ELF-1 (cell line): ENCODE data around the gene EPHA4.
A peak's percentile ranks its signal among the peaks of the same experiment; 100 is the strongest.

ENCODE experiments used
- DNase-seq: peaks from one replicate; pipeline ENCODE4 v3.0.0-alpha.2; 2016; ENCODE audit warnings: low read depth, low spot score

Gene EPHA4

DNA sequence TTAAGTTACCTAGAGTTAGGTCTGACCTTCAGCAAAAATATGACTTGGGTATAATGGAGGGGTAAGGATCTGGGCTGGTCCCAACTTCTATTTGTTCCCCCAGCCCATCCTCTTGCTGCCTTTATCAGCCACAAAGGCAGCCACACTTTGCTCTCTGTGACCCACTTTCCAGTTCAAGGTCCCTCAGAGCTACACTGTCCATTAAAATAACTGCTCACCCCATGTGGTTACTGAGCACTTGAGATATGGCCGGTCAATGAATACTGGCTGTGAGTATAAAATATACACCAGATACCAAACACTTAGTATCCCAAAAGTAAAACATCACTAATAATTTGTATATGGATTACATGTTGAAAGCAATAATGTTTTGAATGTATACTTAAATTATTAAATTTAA lies 67.2 kb downstream of the EPHA4 start:
- no peak for DNase-seq

GRCh38 chr2:221503965-221504364 lies 68.1 kb downstream of the EPHA4 start:
- no peak for DNase-seq

DNA sequence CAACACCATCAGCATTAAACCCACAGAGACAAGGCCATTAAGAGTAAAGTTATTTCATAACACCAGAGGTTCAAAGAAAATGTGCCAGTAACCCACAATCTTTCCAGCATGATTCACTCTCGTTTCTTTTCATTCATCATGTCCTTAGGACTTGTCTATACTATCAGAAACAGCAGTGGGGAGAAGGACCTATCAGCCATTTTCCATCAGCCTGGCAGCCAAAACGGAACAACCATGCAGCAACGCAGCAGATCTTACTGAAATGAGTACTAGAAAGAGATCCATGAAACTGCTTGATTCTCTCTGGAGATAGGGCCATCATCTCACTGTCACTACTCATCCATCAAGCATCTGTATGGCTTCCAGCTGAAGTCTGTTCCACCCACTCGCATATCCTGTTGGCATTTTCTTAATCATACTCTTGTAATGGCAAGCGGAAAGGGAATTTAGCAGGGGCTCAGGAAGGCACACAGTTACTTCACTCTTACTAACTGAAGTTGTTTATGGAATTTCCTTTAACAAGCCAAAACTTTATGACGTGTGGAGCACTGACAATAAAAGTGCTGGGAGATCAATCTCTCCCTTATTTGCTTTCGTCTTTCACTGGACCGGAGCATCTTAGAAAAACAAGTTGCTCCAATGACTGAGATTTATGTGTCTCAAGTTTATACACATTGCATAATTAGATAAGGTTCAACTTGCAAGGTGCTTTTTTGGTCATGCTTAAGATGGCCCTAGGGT lies 69.7 kb downstream of the EPHA4 start:
- DNase-seq: no peak

GRCh38 chr2:221501883-221502269 lies 70.2 kb downstream of the EPHA4 start:
- DNase-seq: no peak

DNA sequence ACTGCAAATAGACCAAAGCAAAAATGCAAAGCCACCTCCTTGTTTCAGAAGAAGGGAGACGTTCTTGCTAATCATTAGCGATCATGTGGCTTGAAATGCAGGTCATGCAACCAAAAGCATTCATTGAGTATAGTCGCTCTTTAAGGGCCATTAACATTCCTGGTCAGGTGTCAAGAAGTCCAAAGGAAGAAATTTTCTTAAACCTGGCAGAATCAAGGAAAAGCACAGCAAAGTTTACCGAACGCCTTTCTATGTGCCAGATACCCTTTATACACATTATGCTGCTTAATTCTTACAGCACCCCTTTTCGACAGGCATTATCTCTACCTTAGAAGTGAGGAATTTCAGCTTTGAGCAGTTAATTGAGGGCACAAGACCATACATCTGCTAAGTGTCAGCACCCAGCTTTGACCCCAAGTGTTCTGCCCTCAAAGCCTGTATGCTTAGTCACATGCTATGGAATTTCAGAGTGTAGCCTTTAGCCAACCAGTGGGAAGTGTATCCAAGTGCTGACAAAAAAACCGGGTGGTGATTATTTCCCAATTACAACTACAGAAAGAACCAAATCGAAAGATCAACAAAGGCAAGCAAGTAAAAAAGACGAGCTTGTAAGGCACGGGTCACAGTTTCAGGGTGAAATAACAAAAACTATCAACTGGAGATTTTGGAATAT lies 70.8 kb downstream of the EPHA4 start:
- DNase-seq: peak; percentile 43

DNA sequence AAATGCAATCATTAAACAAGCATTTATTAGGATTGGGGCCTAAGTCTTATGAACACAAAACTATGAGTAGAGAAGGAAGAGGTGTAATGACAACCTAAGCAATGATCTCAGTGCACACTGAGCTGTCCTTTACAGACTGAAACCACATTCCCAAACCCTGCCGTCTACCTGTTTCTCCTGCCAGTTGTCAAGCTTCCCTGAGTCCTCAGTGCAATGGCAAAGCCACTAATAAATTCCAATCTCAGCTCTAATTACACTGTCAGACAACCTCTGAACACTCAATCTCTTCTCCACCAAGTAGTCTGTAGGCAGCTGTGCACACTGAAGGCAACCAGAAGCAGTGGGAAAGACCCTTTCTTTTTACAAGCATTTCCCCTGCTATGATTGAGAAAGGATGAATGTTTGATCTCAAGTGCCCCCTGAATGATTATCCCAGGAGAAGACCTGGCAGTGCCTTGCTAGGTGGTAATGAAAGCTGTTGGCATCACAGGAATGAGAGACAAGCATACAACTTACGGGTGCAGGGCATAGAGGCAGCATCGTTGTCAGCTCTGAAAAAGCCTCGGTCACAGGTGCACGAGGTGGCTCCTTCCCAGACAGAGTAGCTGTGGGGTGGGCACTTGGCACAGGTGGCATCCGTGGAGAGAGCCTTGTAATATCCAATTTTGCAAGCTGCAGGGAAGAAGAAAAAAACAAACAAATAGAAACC lies 71.4 kb downstream of the EPHA4 start:
- DNase-seq: no peak

DNA sequence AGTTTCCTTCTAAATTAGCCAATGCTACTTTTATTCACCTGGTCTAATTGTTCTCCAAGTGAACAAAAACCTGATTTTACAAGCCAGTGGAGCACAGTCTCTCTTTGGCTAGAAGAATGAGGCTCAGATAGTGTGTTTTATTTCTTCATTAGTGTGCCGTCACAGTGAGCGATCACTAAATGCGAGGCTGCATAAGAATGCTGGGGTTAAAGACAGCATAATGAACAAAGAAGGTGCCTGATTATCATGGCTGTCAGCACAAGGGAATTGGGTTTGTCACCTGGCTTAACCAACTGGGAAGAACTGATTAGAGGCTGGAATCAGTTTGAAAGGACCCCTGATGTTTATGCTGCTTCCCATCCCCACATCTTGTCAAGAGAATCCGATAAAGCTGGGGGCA lies 76.4 kb downstream of the EPHA4 start:
- DNase-seq: peak; percentile 33

GRCh38 chr2:221494556-221494955 lies 77.5 kb downstream of the EPHA4 start:
- peak; percentile 62 for DNase-seq

GRCh38 chr2:221493391-221493790 lies 78.7 kb downstream of the EPHA4 start:
- DNase-seq: no peak

- DNase-seq: no peak
Measured at GRCh38 chr2:221492636-221493035, 79.5 kb downstream of the EPHA4 start.

DNA sequence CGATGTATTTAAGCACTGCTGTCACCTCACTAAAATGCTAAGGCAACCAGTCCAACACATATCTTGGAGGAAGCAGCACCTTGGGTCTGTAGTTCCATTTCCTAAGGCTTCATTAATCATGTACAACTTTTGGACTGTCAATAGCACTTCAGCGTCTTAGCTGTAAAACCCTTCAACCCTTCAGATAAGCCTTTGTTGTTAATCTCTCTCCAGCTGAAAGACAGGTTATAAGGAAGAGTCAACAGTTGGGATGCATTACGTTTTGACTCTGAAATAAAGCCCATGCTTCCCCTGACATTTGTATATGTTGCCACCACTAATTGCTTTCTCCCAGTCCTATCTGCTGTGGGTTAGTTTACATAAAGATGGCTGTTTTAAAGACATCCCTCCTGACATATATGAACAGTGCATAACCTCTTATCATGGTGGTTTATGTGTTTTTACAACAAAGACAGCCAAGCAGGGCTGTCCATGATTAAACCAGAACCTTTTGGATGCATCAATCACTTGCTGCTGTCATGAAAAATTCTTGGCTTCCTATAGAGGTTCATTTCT lies 81.5 kb downstream of the EPHA4 start:
- no peak for DNase-seq

DNA sequence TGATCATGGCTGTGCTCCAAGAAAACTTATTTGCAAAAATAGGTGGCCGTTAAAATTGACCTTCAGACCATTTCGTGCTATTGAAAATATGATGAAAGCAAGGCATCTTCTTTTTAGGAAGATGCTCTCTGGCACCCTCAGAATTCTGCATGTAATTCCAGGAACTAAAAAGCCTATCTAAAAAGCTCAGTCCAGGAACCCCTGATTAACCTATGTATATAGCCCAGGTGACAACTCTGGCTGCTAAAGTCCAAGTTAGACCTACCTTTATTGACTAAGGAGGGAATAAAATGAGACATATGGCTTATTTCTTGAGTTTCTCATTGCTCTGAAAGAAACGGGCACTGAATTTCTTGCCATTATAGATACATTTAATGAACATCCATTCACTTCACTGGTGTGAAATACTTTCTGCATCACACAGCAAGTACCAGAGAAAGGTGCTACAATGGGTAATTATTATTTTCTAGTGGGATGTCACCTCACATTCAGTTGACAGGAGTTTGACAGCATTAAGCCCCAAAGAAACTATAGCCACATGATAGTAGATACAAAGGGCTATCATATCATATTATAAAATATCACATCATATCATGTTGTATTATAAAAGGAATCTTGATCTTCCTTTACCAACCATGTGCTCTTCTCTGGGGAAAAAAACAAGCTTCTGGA lies 83.8 kb downstream of the EPHA4 start:
- no peak for DNase-seq

DNA sequence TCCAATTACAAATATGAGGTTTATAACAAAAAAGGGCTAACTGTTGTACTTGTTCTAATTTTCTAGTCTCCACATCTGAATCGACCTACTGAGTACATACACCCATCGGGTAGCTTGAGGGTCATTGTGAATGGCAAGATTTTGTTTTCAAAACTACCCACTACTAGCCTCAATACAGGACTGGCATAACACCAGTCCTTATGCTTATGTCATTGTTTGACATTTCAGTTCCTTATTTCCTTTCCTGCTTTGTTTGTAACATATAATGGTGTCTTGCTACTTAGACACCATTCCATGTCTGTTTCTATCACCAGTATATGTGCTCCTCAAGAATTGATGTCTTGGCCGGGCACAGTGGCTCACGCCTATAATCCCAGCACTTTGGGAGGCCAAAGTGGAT lies 86.0 kb downstream of the EPHA4 start:
- no peak for DNase-seq

DNA sequence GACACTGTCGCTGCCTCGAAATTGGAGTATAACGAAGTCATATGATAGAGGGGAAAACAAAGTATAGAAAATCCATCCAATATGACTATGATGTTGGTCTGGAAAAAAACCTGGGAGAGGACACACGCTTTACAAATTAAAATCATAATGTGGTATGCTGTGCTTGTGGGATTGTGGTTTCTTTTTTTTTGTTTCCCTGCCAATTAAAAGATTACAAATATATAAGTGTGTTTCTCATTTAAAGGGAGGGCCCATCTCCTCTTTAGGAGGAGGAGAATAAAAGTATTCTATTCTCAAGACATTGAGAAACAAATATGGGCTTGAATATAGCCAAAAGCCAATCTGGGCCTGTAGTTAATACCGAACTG lies 86.6 kb downstream of the EPHA4 start:
- no peak for DNase-seq

- DNase-seq: no peak
Measured at GRCh38 chr2:221484761-221485502, 87.2 kb downstream of the EPHA4 start.

DNA sequence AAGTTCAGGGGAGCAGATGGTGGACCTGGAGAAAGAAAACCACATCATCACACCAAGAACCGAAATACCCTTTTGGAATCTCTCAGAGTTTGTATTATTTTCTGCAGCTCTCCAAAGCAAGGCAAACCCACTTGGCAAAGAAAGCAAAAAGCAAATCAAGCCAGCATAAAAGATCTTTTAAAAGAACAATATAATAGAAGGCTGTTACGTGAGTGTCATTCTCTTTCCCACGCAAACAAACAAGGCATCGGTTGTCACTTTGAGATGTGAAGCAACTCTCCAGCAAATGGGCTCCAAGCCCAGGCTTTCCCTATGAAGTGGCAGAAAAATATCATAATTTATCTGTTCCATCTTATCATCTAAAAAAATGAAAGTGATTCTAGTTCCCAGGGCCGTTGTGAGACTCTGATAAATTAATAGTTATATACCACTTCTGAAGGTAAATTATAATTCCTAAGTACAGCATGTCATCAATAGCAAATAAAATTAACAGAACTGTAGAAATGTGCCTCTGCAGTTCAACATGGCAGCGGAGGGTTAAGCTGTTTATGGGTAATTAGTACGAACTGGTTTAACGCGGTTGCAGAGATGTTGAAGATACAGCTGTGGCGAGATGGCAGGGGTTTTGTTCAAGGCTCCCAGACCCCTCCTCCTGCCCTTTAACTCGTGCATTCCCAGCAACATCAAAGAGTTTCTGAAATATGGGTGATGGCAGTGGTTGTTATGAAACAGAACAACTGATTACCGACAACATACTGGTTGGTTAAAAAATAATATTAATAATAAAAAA lies 89.2 kb downstream of the EPHA4 start:
- DNase-seq: no peak

DNA sequence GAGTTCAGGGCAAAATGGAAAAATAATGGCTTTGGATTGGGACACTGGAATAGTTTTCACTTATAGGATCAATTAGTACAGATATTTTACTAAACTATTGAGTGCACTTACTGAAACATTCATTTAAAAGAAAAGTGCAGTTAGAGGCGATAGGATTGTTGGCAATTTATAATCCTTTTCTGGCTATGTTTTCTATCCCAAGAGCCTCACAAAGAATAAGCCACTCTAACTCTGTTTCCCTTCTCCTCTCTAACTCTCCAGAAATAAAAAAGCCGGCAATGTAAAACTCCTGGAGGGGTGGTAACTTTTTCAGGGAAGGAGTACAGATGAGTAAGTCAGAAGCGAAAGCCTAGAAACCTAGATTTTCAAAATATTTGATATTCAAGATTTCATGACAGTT lies 91.3 kb downstream of the EPHA4 start:
- DNase-seq: no peak

- no peak for DNase-seq
Measured at GRCh38 chr2:221480163-221480562, 91.9 kb downstream of the EPHA4 start.

- DNase-seq: peak; percentile 60
Measured at GRCh38 chr2:221478485-221478863, 93.6 kb downstream of the EPHA4 start.

GRCh38 chr2:221477714-221478484 lies 94.2 kb downstream of the EPHA4 start:
- no peak for DNase-seq
